Activated naive CD4-positive, alpha-beta T cell treated with anti-CD3 and anti-CD28 coated beads for 36 hours (primary cell): ENCODE results near the gene NES. TPM values are rescaled to one million over a fixed set of nuclear protein-coding genes. Genes with fewer than 3 reads are reported as not detected.

ENCODE experiments used
- CTCF ChIA-PET: fragments of 350-600 bp; sonication (Branson Sonifier 250); formaldehyde crosslinking; loops from one replicate; lab custom pipeline; 2021; ENCODE audit warnings: antibody characterized with exemption; lab: Charles Lee
- DNase-seq: peaks from one replicate; pipeline ENCODE4 v3.0.0-alpha.2; 2020
- H3K27ac Mint-ChIP-seq: one replicate; pipeline ENCODE4 v1.8.0; 2021; ENCODE audit warnings: mild to moderate bottlenecking, mixed read lengths
- H3K27me3 Mint-ChIP-seq: one replicate; pipeline ENCODE4 v1.8.0; 2021; ENCODE audit warnings: low read depth, mixed read lengths
- H3K36me3 Mint-ChIP-seq: one replicate; pipeline ENCODE4 v1.8.0; 2021; ENCODE audit warnings: low read depth, mixed read lengths
- H3K4me1 Mint-ChIP-seq: one replicate; pipeline ENCODE4 v1.8.0; 2021; ENCODE audit warnings: low read depth, mixed read lengths
- H3K4me3 Mint-ChIP-seq: one replicate; pipeline ENCODE4 v1.8.0; 2021; ENCODE audit warnings: mild to moderate bottlenecking, moderate library complexity, mixed read lengths
- H3K9me3 Mint-ChIP-seq: one replicate; pipeline ENCODE4 v1.8.0; 2021; ENCODE audit warnings: mixed read lengths
- intact Hi-C: fragments of 100-400 bp; cut with micrococcal nuclease; formaldehyde crosslinking; loops from one replicate; pipeline ENCODE4 v1.15.1; 2023
- total RNA-seq, 2 experiments: library from RNA; stranded (reverse); gene quantifications; one replicate each; pipeline ENCODE4 v1.2.3, GENCODE V29; 2021

Gene NES
- total RNA-seq, 2 experiments from 2014 or later, result not detected

DNA sequence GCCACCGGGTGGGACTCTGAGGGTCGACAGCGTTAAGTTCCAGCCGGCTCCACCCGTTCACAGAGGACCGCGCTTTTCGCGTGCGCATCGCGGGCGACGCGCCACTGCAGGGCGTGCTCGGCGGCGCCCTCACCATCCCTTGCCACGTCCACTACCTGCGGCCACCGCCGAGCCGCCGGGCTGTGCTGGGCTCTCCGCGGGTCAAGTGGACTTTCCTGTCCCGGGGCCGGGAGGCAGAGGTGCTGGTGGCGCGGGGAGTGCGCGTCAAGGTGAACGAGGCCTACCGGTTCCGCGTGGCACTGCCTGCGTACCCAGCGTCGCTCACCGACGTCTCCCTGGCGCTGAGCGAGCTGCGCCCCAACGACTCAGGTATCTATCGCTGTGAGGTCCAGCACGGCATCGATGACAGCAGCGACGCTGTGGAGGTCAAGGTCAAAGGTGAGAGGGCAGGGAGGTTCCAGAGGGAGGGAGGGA lies 30.4 kb downstream of the NES start:
- CTCF ChIA-PET, result interaction anchor here (1.1 to 1.8 kb wide), 4 partner anchors 8 to 246 kb away, joined by 4 to 5 read pairs (median 4); partner anchors contain the start of genes CRABP2 and PEAR1
- no peaks in the 10 kb centered on the region for H3K36me3 Mint-ChIP-seq
- no peak overlapping the region for H3K27ac Mint-ChIP-seq
- intact Hi-C loops, result no loop called here
- H3K4me1 Mint-ChIP-seq, result peaks cover 12% of the 10 kb centered on the region
- no peak for DNase-seq
- H3K4me3 Mint-ChIP-seq, result no peak overlapping the region
- H3K27me3 Mint-ChIP-seq, result peaks cover 67% of the 10 kb centered on the region
- H3K9me3 Mint-ChIP-seq, result no peaks in the 10 kb centered on the region

DNA sequence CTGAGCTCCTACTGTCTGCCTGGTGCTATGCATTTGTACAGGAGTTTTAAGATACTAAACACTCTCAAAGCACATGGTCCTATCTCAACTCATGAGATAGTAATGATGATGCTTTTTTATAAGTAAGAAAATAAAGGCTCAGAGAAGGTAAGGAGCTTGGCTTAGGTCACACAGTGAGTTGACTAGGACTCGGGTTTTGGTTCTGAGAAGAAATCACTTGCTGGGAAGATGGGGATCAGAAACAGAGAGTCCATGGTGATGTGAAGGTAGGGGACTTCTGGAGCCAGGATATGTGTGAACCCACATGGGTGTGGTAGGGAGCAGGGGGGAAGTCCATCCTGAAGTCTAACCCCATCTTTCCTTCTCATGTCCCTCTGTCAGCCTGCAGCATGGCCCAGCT lies 31.5 kb downstream of the NES start:
- Mint-ChIP-seq H3K4me1 (peaks cover 16% of the 10 kb centered on the region), H3K36me3 (no peaks in the 10 kb centered on the region), H3K4me3 (no peak overlapping the region), H3K27me3 (peaks cover 70% of the 10 kb centered on the region), H3K9me3 (no peaks in the 10 kb centered on the region), H3K27ac (no peak overlapping the region)
- intact Hi-C loops, result no loop called here
- DNase-seq, result no peak
- CTCF ChIA-PET, result interaction anchor here (1.1 to 5.8 kb wide), 7 partner anchors 9 to 247 kb away, joined by 4 to 24 read pairs (median 5); partner anchors contain the start of genes CRABP2 and PEAR1

DNA sequence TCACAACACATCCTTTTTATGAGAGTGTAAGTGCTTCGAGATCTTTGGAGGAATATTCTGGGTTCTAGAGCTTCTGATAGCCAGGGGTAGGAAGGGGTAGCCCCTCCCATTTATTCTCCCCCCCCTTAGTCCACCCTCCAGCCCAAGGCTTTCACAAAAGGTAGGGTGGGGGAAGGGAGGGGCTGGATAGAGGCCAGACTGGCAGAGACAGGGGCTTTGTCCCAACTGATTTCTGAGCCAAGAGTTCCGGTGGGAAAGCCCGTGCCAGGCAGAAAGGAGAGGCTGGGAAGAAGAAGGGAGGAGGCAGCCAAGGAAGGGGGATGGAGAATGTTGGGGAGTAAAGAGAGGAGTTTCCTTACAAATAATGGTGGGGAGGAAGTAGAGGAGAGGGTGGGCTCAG lies 32.2 kb downstream of the NES start:
- CTCF ChIA-PET, result interaction anchor here (1.2 to 5.8 kb wide), 5 partner anchors 10 to 21 kb away, joined by 4 to 24 read pairs (median 5); no protein-coding TSS in a partner anchor
- H3K27ac Mint-ChIP-seq, result no peak overlapping the region
- no peak for DNase-seq
- no peaks in the 10 kb centered on the region for H3K9me3 Mint-ChIP-seq
- intact Hi-C loops, result no loop called here
- no peak overlapping the region for H3K4me3 Mint-ChIP-seq
- no peaks in the 10 kb centered on the region for H3K36me3 Mint-ChIP-seq
- peaks cover 16% of the 10 kb centered on the region for H3K4me1 Mint-ChIP-seq
- H3K27me3 Mint-ChIP-seq, result peaks cover 70% of the 10 kb centered on the region

DNA sequence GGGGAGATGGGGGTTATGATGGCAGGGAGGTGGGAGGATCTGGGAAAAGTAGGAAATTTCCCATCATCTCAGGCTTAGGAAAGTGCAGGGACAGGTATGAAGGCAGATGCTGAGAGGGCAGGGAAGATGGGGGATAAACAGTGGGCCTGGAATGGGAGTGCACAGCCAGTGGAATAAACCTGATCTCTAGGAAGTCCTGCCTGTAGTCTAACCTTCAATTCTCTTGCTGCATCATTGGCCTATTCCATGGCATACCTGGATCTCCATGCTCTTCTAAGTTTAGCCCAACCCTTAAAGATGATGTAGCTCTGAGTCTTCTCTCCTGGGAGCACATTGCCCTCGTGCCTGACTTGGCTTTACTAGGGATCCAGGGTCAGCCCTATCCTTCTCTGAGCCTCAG lies 32.6 kb downstream of the NES start:
- Mint-ChIP-seq H3K36me3 (no peaks in the 10 kb centered on the region), H3K27me3 (peaks cover 73% of the 10 kb centered on the region), H3K9me3 (no peaks in the 10 kb centered on the region), H3K4me1 (peaks cover 16% of the 10 kb centered on the region), H3K4me3 (no peak overlapping the region), H3K27ac (no peak overlapping the region)
- CTCF ChIA-PET, result interaction anchor here (1.2 to 5.8 kb wide), 4 partner anchors 16 to 34 kb away, joined by 4 to 24 read pairs (median 6); no protein-coding TSS in a partner anchor
- DNase-seq, result no peak
- intact Hi-C loops, result no loop called here

DNA sequence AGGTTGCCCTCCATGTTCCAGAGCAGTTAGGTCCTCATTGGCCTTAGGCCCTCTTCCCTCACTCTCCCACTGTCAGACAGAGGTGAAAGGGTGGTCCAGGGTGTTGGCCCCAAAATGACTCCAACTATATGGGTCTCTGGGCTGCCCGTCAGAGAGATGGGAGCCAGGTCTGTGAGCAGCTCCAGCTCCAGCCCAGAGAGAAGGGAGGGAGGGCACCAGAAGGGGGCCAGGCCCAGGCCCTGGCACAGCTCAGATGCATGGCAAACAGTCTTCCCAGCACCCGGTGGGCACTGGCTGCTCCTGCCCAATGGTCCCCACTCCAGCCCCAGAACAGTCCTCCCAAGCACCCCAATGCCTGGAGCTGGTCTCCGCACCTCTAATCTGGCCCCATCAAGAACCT lies 33.1 kb downstream of the NES start:
- Mint-ChIP-seq H3K4me1 (peaks cover 16% of the 10 kb centered on the region), H3K9me3 (no peaks in the 10 kb centered on the region), H3K27me3 (peaks cover 77% of the 10 kb centered on the region), H3K36me3 (no peaks in the 10 kb centered on the region), H3K27ac (no peak overlapping the region), H3K4me3 (no peak overlapping the region)
- CTCF ChIA-PET, result interaction anchor here (0.6 to 5.8 kb wide), 6 partner anchors 9 to 178 kb away, joined by 3 to 24 read pairs (median 5); no protein-coding TSS in a partner anchor
- no peak for DNase-seq
- intact Hi-C loops, result no loop called here

DNA sequence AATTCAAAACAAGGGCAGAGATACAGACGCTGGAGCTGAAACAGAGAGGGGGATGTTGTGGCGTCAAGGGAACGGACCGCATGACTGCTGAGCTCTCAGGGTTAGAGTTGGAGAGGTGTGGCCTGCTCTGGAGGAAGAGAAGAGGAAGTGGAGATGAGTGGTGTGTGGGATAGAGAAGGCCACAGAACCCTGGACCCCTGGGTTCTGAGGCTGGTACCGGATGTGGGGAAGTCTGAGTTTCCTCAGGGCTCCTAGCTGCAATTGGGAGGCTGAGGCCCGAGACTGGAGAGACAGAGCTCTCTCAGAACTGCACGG lies 33.5 kb downstream of the NES start:
- Mint-ChIP-seq H3K27ac (no peak overlapping the region), H3K36me3 (no peaks in the 10 kb centered on the region), H3K4me3 (no peak overlapping the region), H3K4me1 (peaks cover 16% of the 10 kb centered on the region), H3K27me3 (peaks cover 77% of the 10 kb centered on the region), H3K9me3 (no peaks in the 10 kb centered on the region)
- intact Hi-C loops, result no loop called here
- DNase-seq, result peak; percentile 43
- CTCF ChIA-PET, result interaction anchor here (0.5 to 5.8 kb wide), 9 partner anchors 9 to 207 kb away, joined by 3 to 24 read pairs (median 3); no protein-coding TSS in a partner anchor

DNA sequence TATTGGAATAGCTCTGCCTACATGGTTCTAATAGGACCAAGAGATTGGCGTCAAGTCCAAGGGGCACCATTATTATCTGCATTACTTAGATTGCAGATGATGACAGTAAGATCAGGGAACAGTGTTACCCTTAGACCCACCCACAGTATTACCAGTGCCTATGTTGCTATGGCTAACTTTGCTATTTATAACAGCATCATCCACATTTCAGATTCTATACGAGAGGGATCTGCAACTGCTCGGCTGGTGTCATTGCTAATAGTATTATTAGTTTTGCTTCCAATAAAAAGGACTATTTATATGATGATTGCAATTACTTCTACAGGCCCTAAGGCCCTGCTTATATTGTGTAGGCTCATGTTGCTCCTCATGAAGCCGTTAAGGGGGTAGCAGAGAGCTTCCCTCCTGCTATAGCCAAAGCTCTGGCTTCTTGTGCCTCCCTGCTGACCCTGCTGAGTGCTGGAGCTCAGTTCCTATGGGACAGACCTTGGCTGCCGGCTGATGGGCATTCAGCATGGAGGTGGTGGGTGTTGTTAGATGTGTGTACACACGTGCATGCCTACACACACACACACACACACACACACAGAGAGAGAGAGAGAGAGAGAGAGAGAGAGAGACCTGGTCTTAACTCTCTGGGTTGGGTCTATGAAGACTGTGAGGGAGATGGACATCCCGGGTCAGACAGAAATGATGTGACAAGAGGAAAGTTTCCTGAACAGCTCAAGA lies 34.0 kb downstream of the NES start:
- intact Hi-C loops, result no loop called here
- CTCF ChIA-PET, result interaction anchor here (0.5 to 5.8 kb wide), 11 partner anchors 13 to 206 kb away, joined by 3 to 24 read pairs (median 4); no protein-coding TSS in a partner anchor

DNA sequence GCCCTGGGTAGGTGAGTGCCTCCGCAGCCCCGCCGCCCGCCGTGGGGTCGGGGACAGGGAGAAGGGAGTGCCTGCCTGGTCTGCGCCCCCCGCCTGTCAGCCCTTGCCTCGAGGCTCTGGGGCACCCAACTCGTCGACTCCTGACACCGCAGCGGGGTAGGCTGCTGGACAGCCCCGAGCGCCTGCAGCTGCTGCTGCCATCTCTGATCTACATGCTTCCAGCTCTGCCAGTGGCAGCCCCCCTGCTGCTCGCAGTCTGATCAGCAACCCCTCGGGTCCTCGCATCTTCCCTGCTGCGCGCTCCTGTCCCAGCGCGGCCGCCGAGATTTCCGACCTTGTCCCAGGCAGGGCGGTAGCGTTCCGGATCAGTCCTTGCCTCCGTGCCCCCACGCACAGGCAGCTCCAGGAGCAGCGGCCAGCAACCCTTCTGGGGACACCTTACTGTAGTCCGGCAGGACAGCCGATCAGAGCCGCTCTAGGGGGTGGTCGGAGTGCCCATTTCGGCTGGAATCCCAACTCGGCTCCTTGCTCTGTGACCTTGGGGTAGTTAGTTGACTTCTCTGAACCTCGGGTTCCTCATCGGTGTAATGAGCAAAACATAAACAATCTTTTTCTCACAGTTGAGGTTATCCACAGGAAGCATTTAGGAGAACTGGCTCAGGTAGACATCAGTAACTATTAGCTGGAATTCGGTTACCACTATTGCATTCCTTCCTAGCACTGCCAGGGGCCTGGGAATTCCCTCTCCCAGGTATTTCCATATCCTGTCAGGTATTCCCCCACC lies 34.8 kb downstream of the NES start:
- Mint-ChIP-seq H3K4me3 (peak overlapping the region; percentile 10), H3K9me3 (no peaks in the 10 kb centered on the region)
- intact Hi-C loops, result no loop called here

More for the DNA sequence above, 34.0 kb downstream of the NES start:
- DNase-seq, result no peak
- no peaks in the 10 kb centered on the region for H3K36me3 Mint-ChIP-seq
- no peak overlapping the region for H3K27ac Mint-ChIP-seq
- H3K27me3 Mint-ChIP-seq, result peaks cover 81% of the 10 kb centered on the region
- H3K4me3 Mint-ChIP-seq, result no peak overlapping the region
- H3K9me3 Mint-ChIP-seq, result no peaks in the 10 kb centered on the region
- H3K4me1 Mint-ChIP-seq, result peaks cover 16% of the 10 kb centered on the region

DNA sequence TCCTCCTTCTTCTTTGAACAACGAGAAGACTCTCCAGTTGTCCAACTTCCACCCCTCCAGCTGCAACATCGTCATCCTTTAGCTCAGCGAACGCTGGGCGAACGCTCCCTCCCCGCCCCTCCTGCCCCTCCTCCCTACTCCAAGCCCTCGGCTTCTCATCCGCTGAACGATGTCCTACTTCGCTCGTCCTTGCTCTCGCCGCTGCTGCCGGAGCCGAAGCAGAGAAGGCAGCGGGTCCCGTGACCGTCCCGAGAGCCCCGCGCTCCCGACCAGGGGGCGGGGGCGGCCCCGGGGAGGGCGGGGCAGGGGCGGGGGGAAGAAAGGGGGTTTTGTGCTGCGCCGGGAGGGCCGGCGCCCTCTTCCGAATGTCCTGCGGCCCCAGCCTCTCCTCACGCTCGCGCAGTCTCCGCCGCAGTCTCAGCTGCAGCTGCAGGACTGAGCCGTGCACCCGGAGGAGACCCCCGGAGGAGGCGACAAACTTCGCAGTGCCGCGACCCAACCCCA lies 35.4 kb downstream of the NES start, which contains the start of gene BCAN:
BCAN (plus strand) TSS at position 357 of the 504 bp plus-strand sequence. CDS start 3,938 bp downstream, outside the sequence.
- Mint-ChIP-seq H3K36me3 (no peaks in the 10 kb centered on the region), H3K4me3 (peak within 1 kb of the TSS; percentile 10), H3K4me1 (peaks cover 16% of the 10 kb centered on the region), H3K9me3 (no peaks in the 10 kb centered on the region), H3K27me3 (peaks cover 78% of the 10 kb centered on the region), H3K27ac (no peak within 1 kb of the TSS)
- intact Hi-C loops, result loop anchor here (2.0 kb wide), 1 partner anchor 15 kb away; no protein-coding TSS in a partner anchor
- DNase-seq, result peak; percentile 32
- CTCF ChIA-PET, result interaction anchor here (0.6 to 5.8 kb wide), 9 partner anchors 14 to 250 kb away, joined by 3 to 24 read pairs (median 4); no protein-coding TSS in a partner anchor

More for the DNA sequence above, 34.8 kb downstream of the NES start:
- Mint-ChIP-seq H3K27me3 (peaks cover 78% of the 10 kb centered on the region), H3K4me1 (peaks cover 16% of the 10 kb centered on the region), H3K27ac (no peak overlapping the region), H3K36me3 (no peaks in the 10 kb centered on the region)
- DNase-seq, result no peak
- CTCF ChIA-PET, result interaction anchor here (0.6 to 5.8 kb wide), 12 partner anchors 12 to 250 kb away, joined by 3 to 24 read pairs (median 5); no protein-coding TSS in a partner anchor

DNA sequence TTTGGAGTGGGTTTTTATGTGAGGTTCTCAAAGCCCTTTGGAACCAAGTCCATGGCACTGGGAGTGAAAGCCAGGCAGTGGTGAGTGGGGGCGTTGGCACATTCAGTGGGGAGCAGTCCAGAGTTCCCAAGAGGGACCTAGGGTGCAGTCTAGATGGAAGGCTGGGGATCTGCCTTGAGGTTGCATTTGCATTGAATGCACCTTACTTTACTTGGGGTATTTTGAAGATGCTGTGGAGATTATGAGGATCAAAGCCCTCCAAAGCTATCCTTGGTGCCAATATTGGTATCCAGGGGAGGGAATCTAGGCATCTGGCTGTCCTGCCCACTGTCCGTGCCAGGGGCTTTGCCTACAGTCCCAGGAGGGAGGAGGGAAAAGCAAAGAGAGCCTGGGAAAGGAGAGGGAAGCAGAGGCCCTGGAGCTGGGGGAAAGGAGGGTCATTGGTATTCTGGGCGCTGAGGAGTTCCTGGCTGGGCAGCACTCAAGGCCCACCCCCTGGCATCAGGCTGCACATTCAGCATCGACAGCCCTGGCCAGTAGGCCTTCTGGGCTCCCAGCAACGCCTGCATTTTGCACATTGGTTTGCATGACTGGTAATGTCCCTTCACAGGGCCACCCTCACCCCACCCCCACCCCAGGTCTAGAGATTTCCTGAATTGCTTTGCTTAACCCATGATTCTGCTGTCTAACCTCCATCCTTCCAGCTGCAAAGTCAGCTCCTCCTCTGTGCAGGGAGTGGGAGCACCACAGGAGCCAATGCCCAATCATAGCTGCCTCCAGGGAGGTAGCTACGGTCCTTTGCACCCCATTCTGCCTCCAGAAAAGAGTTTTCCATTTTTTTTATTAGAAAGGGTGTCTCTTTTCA lies 36.1 kb downstream of the NES start:
- intact Hi-C loops, result loop anchor here (2.0 kb wide), 1 partner anchor 14 kb away; no protein-coding TSS in a partner anchor
- Mint-ChIP-seq H3K4me1 (peaks cover 16% of the 10 kb centered on the region), H3K9me3 (no peaks in the 10 kb centered on the region), H3K27me3 (peaks cover 82% of the 10 kb centered on the region), H3K27ac (no peak overlapping the region), H3K4me3 (no peak overlapping the region), H3K36me3 (no peaks in the 10 kb centered on the region)
- CTCF ChIA-PET, result interaction anchor here (0.6 to 5.8 kb wide), 9 partner anchors 14 to 311 kb away, joined by 3 to 24 read pairs (median 4); no protein-coding TSS in a partner anchor
- no peak for DNase-seq

DNA sequence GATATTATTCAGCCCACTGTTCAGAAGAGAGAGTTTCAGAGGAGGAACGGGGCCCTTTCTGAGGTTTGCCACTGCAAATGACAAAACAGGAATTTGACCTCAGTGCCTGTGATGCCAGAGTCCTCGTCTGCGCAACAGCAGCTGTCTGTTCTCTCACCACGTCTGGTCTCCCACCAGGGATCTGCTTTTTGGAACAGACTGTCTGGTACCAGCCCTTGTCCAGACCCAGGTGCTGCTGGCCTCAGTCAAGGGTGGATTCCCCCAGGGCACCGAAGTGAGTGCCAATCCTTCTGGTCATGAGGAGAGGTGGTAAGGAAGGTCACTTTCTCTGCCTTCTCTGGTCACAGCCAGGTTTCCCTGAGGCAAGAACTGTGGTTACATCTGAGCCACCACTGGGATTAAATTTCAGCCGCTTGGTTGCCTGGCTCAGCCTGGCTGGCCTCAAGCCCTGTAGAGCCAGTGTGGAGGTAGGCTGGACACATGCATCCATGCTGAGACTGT lies 37.6 kb downstream of the NES start:
- no peaks in the 10 kb centered on the region for H3K9me3 Mint-ChIP-seq
- no peaks in the 10 kb centered on the region for H3K36me3 Mint-ChIP-seq
- intact Hi-C loops, result loop anchor here (2.0 kb wide), 1 partner anchor 13 kb away; no protein-coding TSS in a partner anchor
- no peak for DNase-seq
- no peak overlapping the region for H3K4me3 Mint-ChIP-seq
- CTCF ChIA-PET, result no interaction called here
- peaks cover 16% of the 10 kb centered on the region for H3K4me1 Mint-ChIP-seq
- peaks cover 69% of the 10 kb centered on the region for H3K27me3 Mint-ChIP-seq
- no peak overlapping the region for H3K27ac Mint-ChIP-seq
